Kidney epithelial cell (primary cell): ENCODE measurements around the gene PHTF2. TPM values are rescaled to one million over a fixed set of nuclear protein-coding genes. Genes with fewer than 3 reads are reported as not detected.

Experiments used
- DNase-seq: peaks from one replicate; pipeline ENCODE4 v3.0.0-alpha.2; 2010; ENCODE audit warnings: low read depth
- H3K27me3 ChIP-seq: 2 replicates; pipeline ENCODE4 v1.6.0; 2011; ENCODE audit warnings: low read length; ENCODE audit not compliant: control insufficient read depth, insufficient read depth
- H3K36me3 ChIP-seq: 2 replicates; pipeline ENCODE4 v1.5.1; 2011; ENCODE audit warnings: low read length; ENCODE audit not compliant: control insufficient read depth, insufficient read depth
- H3K4me3 ChIP-seq: 2 replicates; pipeline ENCODE4 v1.5.1; 2011; ENCODE audit warnings: low read depth, mild to moderate bottlenecking, control low read depth, low read length
- total RNA-seq: library from RNA; depleted of rRNA; stranded (reverse); fragments of >200 nt; gene quantifications from 2 replicates; pipeline ENCODE4 v1.2.3, GENCODE V29; 2015
- TF ChIP-seq, protein P1 (sequence below): IDR thresholded peaks from 2 replicates; pipeline ENCODE4 v1.5.1; 2011; ENCODE audit warnings: mild to moderate bottlenecking, moderate library complexity, low read length, control low read depth, inconsistent platforms; ENCODE audit not compliant: insufficient read depth, poor library complexity, severe bottlenecking

Gene PHTF2
- total RNA-seq, 1 donor from 2014 or later, result 7.3 TPM

DNA sequence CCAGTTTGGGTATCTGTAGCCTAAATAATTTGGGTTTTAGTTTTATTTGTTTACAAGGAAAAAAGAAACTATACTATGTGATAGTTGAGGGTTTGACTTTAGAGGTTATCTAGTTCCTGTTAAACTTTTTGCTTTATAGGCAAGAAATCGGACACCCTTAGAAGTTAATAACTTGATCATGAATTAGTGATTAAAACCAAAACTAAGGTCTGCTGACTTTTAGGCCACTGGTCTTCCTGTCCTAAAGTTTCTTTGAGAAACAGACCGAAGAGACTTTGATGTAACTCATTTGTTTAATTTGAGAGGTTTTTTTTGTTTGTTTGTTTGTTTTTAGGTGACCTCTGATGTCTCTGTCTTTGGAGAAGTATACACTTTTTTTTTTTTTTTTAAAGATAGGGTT is 59.7 kb downstream of the PHTF2 start:
- H3K36me3 ChIP-seq, result no peaks in the 10 kb centered on the region
- no peaks in the 10 kb centered on the region for H3K27me3 ChIP-seq
- no peak for DNase-seq
- no peak overlapping the region for H3K4me3 ChIP-seq
- TF ChIP-seq, protein P1, sequence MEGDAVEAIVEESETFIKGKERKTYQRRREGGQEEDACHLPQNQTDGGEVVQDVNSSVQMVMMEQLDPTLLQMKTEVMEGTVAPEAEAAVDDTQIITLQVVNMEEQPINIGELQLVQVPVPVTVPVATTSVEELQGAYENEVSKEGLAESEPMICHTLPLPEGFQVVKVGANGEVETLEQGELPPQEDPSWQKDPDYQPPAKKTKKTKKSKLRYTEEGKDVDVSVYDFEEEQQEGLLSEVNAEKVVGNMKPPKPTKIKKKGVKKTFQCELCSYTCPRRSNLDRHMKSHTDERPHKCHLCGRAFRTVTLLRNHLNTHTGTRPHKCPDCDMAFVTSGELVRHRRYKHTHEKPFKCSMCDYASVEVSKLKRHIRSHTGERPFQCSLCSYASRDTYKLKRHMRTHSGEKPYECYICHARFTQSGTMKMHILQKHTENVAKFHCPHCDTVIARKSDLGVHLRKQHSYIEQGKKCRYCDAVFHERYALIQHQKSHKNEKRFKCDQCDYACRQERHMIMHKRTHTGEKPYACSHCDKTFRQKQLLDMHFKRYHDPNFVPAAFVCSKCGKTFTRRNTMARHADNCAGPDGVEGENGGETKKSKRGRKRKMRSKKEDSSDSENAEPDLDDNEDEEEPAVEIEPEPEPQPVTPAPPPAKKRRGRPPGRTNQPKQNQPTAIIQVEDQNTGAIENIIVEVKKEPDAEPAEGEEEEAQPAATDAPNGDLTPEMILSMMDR, result no peak

DNA sequence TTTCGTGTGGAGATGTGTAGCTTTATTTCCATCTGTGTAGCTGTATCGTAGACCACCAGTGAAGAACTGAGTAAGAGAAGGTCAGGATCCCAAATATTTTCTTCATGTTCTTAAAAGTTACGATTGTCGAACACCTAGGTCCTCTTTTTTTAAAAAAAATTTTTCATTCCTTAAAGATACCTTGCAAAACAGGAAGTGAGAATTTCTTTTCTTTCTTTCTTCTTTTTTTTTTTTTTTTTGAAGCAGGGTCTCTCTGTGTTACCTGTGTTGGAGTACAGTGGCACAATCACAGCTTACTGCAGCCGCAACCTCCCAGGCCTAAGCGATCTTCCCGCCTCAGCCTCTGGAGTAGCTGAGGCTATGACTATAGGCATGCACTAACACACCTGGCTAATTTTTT is 60.8 kb downstream of the PHTF2 start:
- Histone ChIP-seq H3K36me3 (no peaks in the 10 kb centered on the region), H3K4me3 (no peak overlapping the region), H3K27me3 (no peaks in the 10 kb centered on the region)
- TF ChIP-seq, protein P1, result no peak
- no peak for DNase-seq

DNA sequence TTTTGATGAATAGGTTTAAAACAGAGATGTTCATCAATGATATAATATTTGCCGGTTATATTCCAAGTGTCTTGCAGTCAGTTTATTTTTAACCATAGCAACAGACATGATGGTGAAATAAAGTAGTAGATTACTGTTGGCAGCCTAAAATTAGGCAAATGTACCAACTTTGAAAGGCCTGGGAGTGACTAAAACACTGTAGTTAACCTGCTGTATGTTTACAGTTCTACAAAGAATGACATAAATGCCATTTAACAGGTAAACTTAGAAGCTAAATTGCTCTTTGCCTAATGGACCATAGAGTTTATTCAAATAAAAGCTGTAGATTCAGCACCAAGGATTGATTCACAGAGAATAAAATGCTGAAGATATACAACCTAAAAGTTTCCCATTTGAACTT is 64.1 kb downstream of the PHTF2 start:
- DNase-seq, result no peak
- no peaks in the 10 kb centered on the region for H3K27me3 ChIP-seq
- TF ChIP-seq, protein P1, result no peak

DNA sequence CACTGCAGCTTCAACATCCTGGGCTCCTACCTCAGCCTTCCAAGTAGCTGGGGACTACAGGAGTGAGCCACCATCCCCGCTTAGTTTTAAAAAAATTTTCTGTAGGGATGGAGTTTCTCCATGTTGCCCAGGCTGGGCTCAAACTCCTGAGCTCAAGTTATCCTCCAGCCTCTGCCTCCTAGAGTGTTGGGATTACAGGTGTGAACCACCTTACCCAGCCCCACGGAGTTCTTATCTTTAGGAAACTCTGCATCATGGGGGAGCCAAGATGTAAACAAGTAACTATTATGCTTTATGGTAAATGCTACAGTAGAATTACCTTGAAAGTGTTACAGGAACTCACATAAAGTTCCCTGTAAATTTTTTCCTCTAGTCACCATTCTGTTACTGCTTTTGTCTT is 65.3 kb downstream of the PHTF2 start:
- TF ChIP-seq, protein P1, result no peak
- no peaks in the 10 kb centered on the region for H3K27me3 ChIP-seq
- H3K36me3 ChIP-seq, result no peaks in the 10 kb centered on the region
- H3K4me3 ChIP-seq, result no peak overlapping the region
- DNase-seq, result no peak

More for the DNA sequence above, 64.1 kb downstream of the PHTF2 start:
- Histone ChIP-seq H3K36me3 (no peaks in the 10 kb centered on the region), H3K4me3 (no peak overlapping the region)

DNA sequence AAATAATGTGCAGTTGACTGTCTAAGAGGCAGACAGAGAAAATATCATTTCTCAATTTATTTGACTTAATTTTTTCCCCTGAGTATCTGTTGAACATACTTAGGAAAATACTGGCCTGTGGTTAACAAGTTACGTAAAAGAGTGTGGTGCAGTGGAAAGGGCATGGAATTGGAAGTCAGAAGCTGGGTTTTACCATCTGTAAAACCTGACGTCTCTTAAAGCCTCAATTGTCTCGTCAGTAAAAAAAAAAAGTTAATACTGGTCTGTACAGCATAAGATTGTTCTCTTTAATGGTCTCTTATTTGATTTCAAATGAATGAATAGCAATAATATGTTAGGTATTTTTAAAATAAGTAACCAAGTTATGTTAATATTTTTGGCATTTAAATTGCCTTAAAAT is 67.8 kb downstream of the PHTF2 start:
- Histone ChIP-seq H3K36me3 (no peaks in the 10 kb centered on the region), H3K4me3 (no peak overlapping the region), H3K27me3 (no peaks in the 10 kb centered on the region)
- no peak for DNase-seq
- TF ChIP-seq, protein P1, result no peak

DNA sequence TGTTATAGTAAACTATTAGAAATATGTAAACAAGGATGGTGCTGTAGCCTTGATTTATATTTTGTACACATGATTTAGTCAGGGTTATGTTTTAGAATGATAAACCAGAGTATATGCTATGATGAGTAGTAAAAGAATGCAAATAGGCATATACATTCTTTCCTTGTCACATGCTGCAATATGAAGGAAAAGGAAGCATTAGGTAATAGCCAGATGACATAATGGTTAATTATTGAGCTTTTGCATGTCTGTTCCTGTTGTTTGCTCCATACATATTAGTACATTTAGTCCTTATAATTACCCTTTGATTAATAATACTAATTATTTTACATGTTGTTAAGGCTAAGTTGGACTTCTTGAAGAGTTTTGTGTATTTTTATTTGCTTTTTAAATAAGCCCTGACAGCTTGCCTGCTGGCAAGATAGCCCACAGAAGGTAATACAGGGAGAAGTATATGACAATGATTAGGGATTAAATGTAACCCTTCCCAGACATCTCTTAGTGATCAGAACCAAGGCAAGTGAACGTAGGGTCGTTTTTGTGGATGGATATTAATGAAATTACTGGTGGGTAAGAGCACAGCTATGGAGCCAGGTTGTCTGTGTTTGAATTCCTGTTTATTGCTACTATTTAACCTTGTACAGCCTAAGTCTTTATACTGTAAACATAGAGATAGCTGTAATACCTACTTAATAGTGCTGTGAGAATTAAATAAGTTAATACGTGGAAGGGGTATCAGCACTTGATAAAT is 68.4 kb downstream of the PHTF2 start:
- H3K36me3 ChIP-seq, result no peaks in the 10 kb centered on the region
- DNase-seq, result no peak
- H3K27me3 ChIP-seq, result no peaks in the 10 kb centered on the region
- TF ChIP-seq, protein P1, result no peak
- no peak overlapping the region for H3K4me3 ChIP-seq
